Panc1 (cell line): ENCODE measurements around the gene RASL11A. TPM values are rescaled to one million over a fixed set of nuclear protein-coding genes. Genes with fewer than 3 reads are reported as not detected.

ENCODE experiments used
- ATAC-seq: fragments of 200-7000 bp; cut with Tn5 transposase; 2 replicates; pipeline ENCODE4 v1.9.1; 2020; ENCODE audit warnings: mild to moderate bottlenecking, moderate library complexity
- BruUV-seq: library from RNA; stranded (reverse); fragments of 400-500 nt; replicated peaks from 2 replicates; lab custom pipeline; 2021; lab: Mats Ljungman, UMichigan
- CTCF ChIA-PET: fragments of 300-600 bp; sonication (Branson Sonifier 250); formaldehyde crosslinking; loops from one replicate; lab custom pipeline; 2022; ENCODE audit warnings: antibody characterized with exemption; lab: Charles Lee
- POLR2A ChIA-PET: fragments of 300-600 bp; sonication (Branson Sonifier 250); formaldehyde crosslinking; loops from one replicate; lab custom pipeline; 2022; ENCODE audit warnings: antibody characterized with exemption; lab: Charles Lee
- DNase-seq: peaks from one replicate; pipeline ENCODE4 v3.0.0-alpha.2; 2010; ENCODE audit warnings: low read depth, low spot score
- H3K27ac ChIP-seq: 2 replicates; pipeline ENCODE4 v1.5.1; 2011; ENCODE audit warnings: mild to moderate bottlenecking, low read length, inconsistent platforms
- H3K27me3 ChIP-seq: fragments of 200-500 bp; sonication (Bioruptor generic); 2 replicates; pipeline ENCODE4 v1.6.0; 2014; ENCODE audit warnings: low read length, inconsistent platforms; ENCODE audit not compliant: control insufficient read depth, insufficient read depth
- H3K36me3 ChIP-seq: fragments of 200-500 bp; sonication (Bioruptor generic); 2 replicates; pipeline ENCODE4 v1.5.1; 2014; ENCODE audit warnings: inconsistent platforms, mild to moderate bottlenecking, low read length, moderate library complexity; ENCODE audit not compliant: control insufficient read depth, insufficient read depth
- H3K4me1 ChIP-seq: 2 replicates; pipeline ENCODE4 v1.5.1; 2011; ENCODE audit warnings: inconsistent platforms, mild to moderate bottlenecking, low read length, moderate library complexity; ENCODE audit not compliant: control insufficient read depth, insufficient read depth
- H3K4me3 ChIP-seq, 2 experiments: 2 replicates each; pipeline ENCODE4 v1.5.1; 2011 to 2012; ENCODE audit warnings: low read depth in 2 of 2, low read length in 2 of 2, mild to moderate bottlenecking in 2 of 2, inconsistent platforms in 1 of 2, moderate library complexity in 1 of 2
- H3K9me3 ChIP-seq: fragments of 200-500 bp; sonication (Bioruptor generic); 2 replicates; pipeline ENCODE4 v1.5.1; 2014; ENCODE audit warnings: low read depth, mild to moderate bottlenecking, inconsistent platforms, low read length, moderate library complexity; ENCODE audit not compliant: control insufficient read depth, insufficient read depth
- POLR2AphosphoS5 ChIP-seq: IDR thresholded peaks from 2 replicates; pipeline ENCODE4 v1.6.1; 2012; ENCODE audit warnings: mild to moderate bottlenecking, low read depth, low read length, moderate library complexity
- SIN3A ChIP-seq: IDR thresholded peaks from 2 replicates; pipeline ENCODE4 v1.6.1; 2012; ENCODE audit warnings: low read depth, mild to moderate bottlenecking, low read length, moderate library complexity, borderline replicate concordance; ENCODE audit not compliant: insufficient read depth
- TCF7L2 ChIP-seq: IDR thresholded peaks from 2 replicates; pipeline ENCODE4 v1.6.1; 2011; ENCODE audit warnings: mild to moderate bottlenecking, low read depth, low read length, inconsistent platforms
- in situ Hi-C: cut with HindIII; loops from 2 replicates; pipeline ENCODE4 v1.10.0; 2016; ENCODE audit warnings: low sequenced_read_pairs, low pct_unique_long_range_greater_than_20kb
- intact Hi-C: fragments of 100-400 bp; cut with micrococcal nuclease; formaldehyde crosslinking; loops from one replicate; pipeline ENCODE4 v1.10.0; 2022; ENCODE audit not compliant: unreplicated experiment
- total RNA-seq: library from RNA; stranded (reverse); gene quantifications from one replicate; pipeline ENCODE4 v1.2.1, GENCODE V29; 2021; ENCODE audit not compliant: unreplicated experiment
- TF ChIP-seq, protein P1 (sequence below): fragments of 450-650 bp; IDR thresholded peaks from 2 replicates; pipeline ENCODE4 v1.5.1; 2017; ENCODE audit warnings: mild to moderate bottlenecking
- TF ChIP-seq, protein P2 (sequence below), 2 experiments: IDR thresholded peaks; 2 replicates each; pipeline ENCODE4 v1.6.1; 2011 to 2012; ENCODE audit warnings: low read depth in 2 of 2, control low read depth in 1 of 2, low read length in 1 of 2, mild to moderate bottlenecking in 1 of 2, moderate library complexity in 1 of 2; ENCODE audit not compliant: insufficient read depth in 1 of 2

The RASL11A gene
- total RNA-seq, 1 experiment from 2014 or later = 136 TPM

DNA sequence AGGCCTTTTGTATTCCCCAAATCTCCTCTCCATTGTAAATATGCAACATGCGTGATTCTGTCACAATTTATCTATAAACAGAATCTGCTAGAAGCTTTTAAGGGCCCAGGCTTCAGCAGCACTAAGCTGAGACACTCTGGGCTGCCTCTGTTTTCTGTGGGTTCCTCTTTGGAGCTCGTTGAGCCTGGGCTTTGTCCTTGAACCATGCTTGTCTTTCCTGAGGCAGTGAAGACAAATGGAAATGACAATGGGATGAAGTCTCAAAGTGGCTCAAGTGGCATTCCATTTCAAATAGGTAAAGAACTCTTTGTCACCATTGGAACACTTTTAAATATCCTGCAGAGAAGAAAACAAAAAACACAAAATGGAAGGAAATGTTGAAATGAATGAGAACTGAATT, 40.3 kb downstream of the RASL11A start:
- DNase-seq = no peak
- intact Hi-C loops = no loop called here
- Histone ChIP-seq H3K27ac (no peak overlapping the region), H3K4me3 (no peak overlapping the region), H3K4me1 (no peaks in the 10 kb centered on the region; the same call in 1 of the 2 replicates), H3K36me3 (no peaks in the 10 kb centered on the region), H3K27me3 (no peaks in the 10 kb centered on the region), H3K9me3 (no peaks in the 10 kb centered on the region)
- ChIA-PET CTCF (interaction anchor here (1.0 kb wide), 1 partner anchor 51 kb away, joined by 3 read pairs; no protein-coding TSS in a partner anchor), POLR2A (no interaction called here)
- TF ChIP-seq SIN3A (no peak), TCF7L2 (no peak), POLR2AphosphoS5 (no peak)
- TF ChIP-seq, protein P1, sequence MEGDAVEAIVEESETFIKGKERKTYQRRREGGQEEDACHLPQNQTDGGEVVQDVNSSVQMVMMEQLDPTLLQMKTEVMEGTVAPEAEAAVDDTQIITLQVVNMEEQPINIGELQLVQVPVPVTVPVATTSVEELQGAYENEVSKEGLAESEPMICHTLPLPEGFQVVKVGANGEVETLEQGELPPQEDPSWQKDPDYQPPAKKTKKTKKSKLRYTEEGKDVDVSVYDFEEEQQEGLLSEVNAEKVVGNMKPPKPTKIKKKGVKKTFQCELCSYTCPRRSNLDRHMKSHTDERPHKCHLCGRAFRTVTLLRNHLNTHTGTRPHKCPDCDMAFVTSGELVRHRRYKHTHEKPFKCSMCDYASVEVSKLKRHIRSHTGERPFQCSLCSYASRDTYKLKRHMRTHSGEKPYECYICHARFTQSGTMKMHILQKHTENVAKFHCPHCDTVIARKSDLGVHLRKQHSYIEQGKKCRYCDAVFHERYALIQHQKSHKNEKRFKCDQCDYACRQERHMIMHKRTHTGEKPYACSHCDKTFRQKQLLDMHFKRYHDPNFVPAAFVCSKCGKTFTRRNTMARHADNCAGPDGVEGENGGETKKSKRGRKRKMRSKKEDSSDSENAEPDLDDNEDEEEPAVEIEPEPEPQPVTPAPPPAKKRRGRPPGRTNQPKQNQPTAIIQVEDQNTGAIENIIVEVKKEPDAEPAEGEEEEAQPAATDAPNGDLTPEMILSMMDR = no peak
- TF ChIP-seq, protein P2, sequence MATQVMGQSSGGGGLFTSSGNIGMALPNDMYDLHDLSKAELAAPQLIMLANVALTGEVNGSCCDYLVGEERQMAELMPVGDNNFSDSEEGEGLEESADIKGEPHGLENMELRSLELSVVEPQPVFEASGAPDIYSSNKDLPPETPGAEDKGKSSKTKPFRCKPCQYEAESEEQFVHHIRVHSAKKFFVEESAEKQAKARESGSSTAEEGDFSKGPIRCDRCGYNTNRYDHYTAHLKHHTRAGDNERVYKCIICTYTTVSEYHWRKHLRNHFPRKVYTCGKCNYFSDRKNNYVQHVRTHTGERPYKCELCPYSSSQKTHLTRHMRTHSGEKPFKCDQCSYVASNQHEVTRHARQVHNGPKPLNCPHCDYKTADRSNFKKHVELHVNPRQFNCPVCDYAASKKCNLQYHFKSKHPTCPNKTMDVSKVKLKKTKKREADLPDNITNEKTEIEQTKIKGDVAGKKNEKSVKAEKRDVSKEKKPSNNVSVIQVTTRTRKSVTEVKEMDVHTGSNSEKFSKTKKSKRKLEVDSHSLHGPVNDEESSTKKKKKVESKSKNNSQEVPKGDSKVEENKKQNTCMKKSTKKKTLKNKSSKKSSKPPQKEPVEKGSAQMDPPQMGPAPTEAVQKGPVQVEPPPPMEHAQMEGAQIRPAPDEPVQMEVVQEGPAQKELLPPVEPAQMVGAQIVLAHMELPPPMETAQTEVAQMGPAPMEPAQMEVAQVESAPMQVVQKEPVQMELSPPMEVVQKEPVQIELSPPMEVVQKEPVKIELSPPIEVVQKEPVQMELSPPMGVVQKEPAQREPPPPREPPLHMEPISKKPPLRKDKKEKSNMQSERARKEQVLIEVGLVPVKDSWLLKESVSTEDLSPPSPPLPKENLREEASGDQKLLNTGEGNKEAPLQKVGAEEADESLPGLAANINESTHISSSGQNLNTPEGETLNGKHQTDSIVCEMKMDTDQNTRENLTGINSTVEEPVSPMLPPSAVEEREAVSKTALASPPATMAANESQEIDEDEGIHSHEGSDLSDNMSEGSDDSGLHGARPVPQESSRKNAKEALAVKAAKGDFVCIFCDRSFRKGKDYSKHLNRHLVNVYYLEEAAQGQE (IDR thresholded peaks at IDR 0.05; ENCODE audit: insufficient read depth in 1 of 2, low read depth in 2 of 2, low read length in 1 of 2) = no peak
- BruUV-seq = no TSS peak
- ATAC-seq = no peak
- in situ Hi-C loops = no loop called here

DNA sequence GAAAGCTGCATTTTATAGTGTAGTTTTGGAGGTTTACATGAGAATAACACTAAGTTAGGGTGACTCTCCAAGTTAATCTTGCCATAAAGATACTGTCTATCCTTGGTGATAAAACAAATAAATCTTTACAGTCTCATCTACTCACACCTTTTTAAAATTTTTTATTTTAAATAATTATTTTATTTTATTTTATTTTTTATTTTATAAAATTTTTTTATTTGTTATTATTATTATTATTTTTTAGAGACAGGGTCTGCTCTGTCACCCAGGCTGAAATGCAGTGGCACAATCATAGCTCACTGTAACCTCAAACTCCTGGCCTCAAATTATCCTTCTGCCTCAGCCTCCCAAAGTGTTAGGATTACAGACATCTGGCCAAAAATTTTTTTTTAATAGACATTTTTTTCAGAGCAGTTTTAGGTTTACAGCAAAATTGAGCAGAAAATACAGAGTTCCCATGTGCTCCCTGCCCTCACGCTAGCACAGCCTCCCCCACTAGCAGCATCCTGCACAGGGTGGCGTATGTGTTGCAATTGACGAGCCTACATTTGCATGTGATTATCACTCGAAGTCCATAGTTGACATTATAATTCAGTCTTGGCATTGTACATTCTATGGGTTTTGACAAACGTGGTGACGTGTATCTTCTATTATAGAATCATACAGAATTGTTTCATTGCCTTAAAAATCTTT, 41.0 kb downstream of the RASL11A start:
- Histone ChIP-seq H3K36me3 (no peaks in the 10 kb centered on the region), H3K4me1 (no peaks in the 10 kb centered on the region; the same call in 1 of the 2 replicates), H3K9me3 (no peaks in the 10 kb centered on the region), H3K27ac (no peak overlapping the region), H3K27me3 (no peaks in the 10 kb centered on the region), H3K4me3 (no peak overlapping the region)
- CTCF ChIA-PET = no interaction called here
- in situ Hi-C loops = no loop called here
- DNase-seq (no peak), ATAC-seq (no peak)
- POLR2A ChIA-PET = no interaction called here
- intact Hi-C loops = no loop called here
- BruUV-seq = no TSS peak
- TF ChIP-seq, protein P1 = no peak
- TF ChIP-seq TCF7L2 = no peak
- TF ChIP-seq POLR2AphosphoS5 = no peak
- no peak for TF ChIP-seq SIN3A
- TF ChIP-seq, protein P2 (IDR thresholded peaks at IDR 0.05; ENCODE audit: insufficient read depth in 1 of 2, low read depth in 2 of 2, low read length in 1 of 2) = no peak
